ENCODE data around the gene CCDC171. TPM values are rescaled to one million over a fixed set of nuclear protein-coding genes. Genes with fewer than 3 reads are reported as not detected.

The CCDC171 gene
- total RNA-seq = 25.2 TPM

GRCh38 chr9:15552636-15553527 lies at the start of gene CCDC171:
TSS of gene CCDC171 (plus strand) at chr9:15553043. CDS start at chr9:15564089, 11,046 bp downstream.

GRCh38 chr9:15510789-15511575 lies 41.9 kb upstream of the CCDC171 start, which contains the start of gene PSIP1:
TSS of gene PSIP1 (minus strand) at chr9:15510970. CDS start at chr9:15510188, 782 bp downstream.

Other genes starting within 250 kb of the CCDC171 start
- 17.4 TPM for gene TTC39B, start 245.8 kb upstream of the CCDC171 start, total RNA-seq
- 102 TPM for gene SNAPC3, start 130.2 kb upstream of the CCDC171 start, total RNA-seq
- 262 TPM for gene PSIP1, start 42.1 kb upstream of the CCDC171 start, total RNA-seq

Data from camera-type eye (tissue), 1 donor.